Karpas-422 (cell line): Measurements from ENCODE around the gene SEMA3F. TPM values are rescaled to one million over a fixed set of nuclear protein-coding genes. Genes with fewer than 3 reads are reported as not detected.

ENCODE experiments used
- DNase-seq: peaks from one replicate; pipeline ENCODE4 v3.0.0-alpha.2; 2015
- H2AFZ ChIP-seq: fragments of 200-600 bp; sonication (generic); 2 replicates; pipeline ENCODE4 v1.6.1; 2014; ENCODE audit warnings: antibody characterized with exemption, low read length, mixed read lengths
- H3K27ac ChIP-seq: fragments of 200-600 bp; sonication (generic); 2 replicates; pipeline ENCODE4 v1.5.1; 2014; ENCODE audit warnings: mild to moderate bottlenecking, low read length, moderate library complexity
- H3K27me3 ChIP-seq: fragments of 200-600 bp; sonication (generic); 2 replicates; pipeline ENCODE4 v1.6.1; 2014; ENCODE audit warnings: low read length, mixed read lengths
- H3K36me3 ChIP-seq: fragments of 200-600 bp; sonication (generic); 2 replicates; pipeline ENCODE4 v1.6.1; 2014; ENCODE audit warnings: low read length, mixed read lengths; ENCODE audit not compliant: insufficient read depth
- H3K4me1 ChIP-seq: fragments of 200-600 bp; sonication (generic); 2 replicates; pipeline ENCODE4 v1.6.1; 2014; ENCODE audit warnings: mild to moderate bottlenecking, low read length, mixed read lengths
- H3K4me2 ChIP-seq: fragments of 200-600 bp; sonication (generic); 2 replicates; pipeline ENCODE4 v1.6.1; 2014; ENCODE audit warnings: low read length, low read depth, mild to moderate bottlenecking; ENCODE audit not compliant: poor library complexity, severe bottlenecking
- H3K4me3 ChIP-seq: fragments of 200-600 bp; sonication (generic); 2 replicates; pipeline ENCODE4 v1.5.1; 2014; ENCODE audit warnings: mild to moderate bottlenecking, antibody characterized with exemption, low read length, mixed read lengths
- H3K79me2 ChIP-seq: fragments of 200-600 bp; sonication (generic); 2 replicates; pipeline ENCODE4 v1.6.1; 2014; ENCODE audit warnings: mild to moderate bottlenecking, low read length, mixed read lengths
- H3K9ac ChIP-seq: fragments of 200-600 bp; sonication (generic); 2 replicates; pipeline ENCODE4 v1.6.0; 2014; ENCODE audit warnings: low read length
- H3K9me2 ChIP-seq: fragments of 200-600 bp; sonication (generic), shearing (Covaris generic); replicated peaks from 2 replicates; pipeline ENCODE4 v1.6.0; 2014; ENCODE audit warnings: mild to moderate bottlenecking, low read length, moderate library complexity; ENCODE audit not compliant: insufficient read depth
- H3K9me3 ChIP-seq: fragments of 300-700, 200-600 bp; sonication (generic); 2 replicates; pipeline ENCODE4 v1.6.1; 2014; ENCODE audit warnings: low read length, mixed read lengths
- H4K20me1 ChIP-seq: fragments of 200-600 bp; sonication (generic); 2 replicates; pipeline ENCODE4 v1.6.1; 2014; ENCODE audit warnings: mild to moderate bottlenecking, antibody characterized with exemption, low read length, low read depth; ENCODE audit not compliant: insufficient read depth
- total RNA-seq: library from RNA; depleted of rRNA; stranded (reverse); fragments of >200 nt; shearing (Covaris generic); gene quantifications from 2 replicates; pipeline ENCODE4 v1.2.3, GENCODE V29; 2014; ENCODE audit warnings: low replicate concordance

SEMA3F gene
- total RNA-seq, 1 experiment from 2014 or later, result not detected

- no peak for DNase-seq
- Histone ChIP-seq H3K9me3 (no peaks in the 10 kb centered on the region), H3K27me3 (no peaks in the 10 kb centered on the region), H3K36me3 (no peaks in the 10 kb centered on the region), H2AFZ (no peak overlapping the region), H3K79me2 (no peaks in the 10 kb centered on the region), H3K4me3 (no peak overlapping the region), H3K9me2 (no peaks in the 10 kb centered on the region), H3K9ac (no peak overlapping the region), H3K4me2 (no peak overlapping the region), H3K27ac (no peak overlapping the region), H4K20me1 (peaks cover 9% of the 10 kb centered on the region), H3K4me1 (peaks cover 5% of the 10 kb centered on the region)
These were observed 767 bp downstream of the SEMA3F start for GRCh38 chr3:50155891-50156290.

GRCh38 chr3:50156549-50157493 is 1.7 kb downstream of the SEMA3F start:
- Histone ChIP-seq H3K9me3 (no peaks in the 10 kb centered on the region), H2AFZ (no peak overlapping the region), H3K4me3 (no peak overlapping the region), H3K9me2 (no peaks in the 10 kb centered on the region), H3K9ac (no peak overlapping the region), H3K27ac (no peak overlapping the region), H4K20me1 (peaks cover 9% of the 10 kb centered on the region), H3K36me3 (no peaks in the 10 kb centered on the region), H3K4me1 (peaks cover 5% of the 10 kb centered on the region), H3K27me3 (no peaks in the 10 kb centered on the region), H3K4me2 (no peak overlapping the region), H3K79me2 (no peaks in the 10 kb centered on the region)
- no peak for DNase-seq

- H3K36me3 ChIP-seq, result no peaks in the 10 kb centered on the region
- DNase-seq, result no peak
- H3K4me3 ChIP-seq, result no peak overlapping the region
- H3K9ac ChIP-seq, result no peak overlapping the region
- no peaks in the 10 kb centered on the region for H3K9me3 ChIP-seq
- no peak overlapping the region for H3K4me2 ChIP-seq
- H3K4me1 ChIP-seq, result peaks cover 5% of the 10 kb centered on the region
- H2AFZ ChIP-seq, result no peak overlapping the region
- no peaks in the 10 kb centered on the region for H3K79me2 ChIP-seq
- H3K27me3 ChIP-seq, result no peaks in the 10 kb centered on the region
- H3K27ac ChIP-seq, result no peak overlapping the region
- H4K20me1 ChIP-seq, result peaks cover 9% of the 10 kb centered on the region
- no peaks in the 10 kb centered on the region for H3K9me2 ChIP-seq
These were observed 2.9 kb downstream of the SEMA3F start for GRCh38 chr3:50157827-50158529.

DNA sequence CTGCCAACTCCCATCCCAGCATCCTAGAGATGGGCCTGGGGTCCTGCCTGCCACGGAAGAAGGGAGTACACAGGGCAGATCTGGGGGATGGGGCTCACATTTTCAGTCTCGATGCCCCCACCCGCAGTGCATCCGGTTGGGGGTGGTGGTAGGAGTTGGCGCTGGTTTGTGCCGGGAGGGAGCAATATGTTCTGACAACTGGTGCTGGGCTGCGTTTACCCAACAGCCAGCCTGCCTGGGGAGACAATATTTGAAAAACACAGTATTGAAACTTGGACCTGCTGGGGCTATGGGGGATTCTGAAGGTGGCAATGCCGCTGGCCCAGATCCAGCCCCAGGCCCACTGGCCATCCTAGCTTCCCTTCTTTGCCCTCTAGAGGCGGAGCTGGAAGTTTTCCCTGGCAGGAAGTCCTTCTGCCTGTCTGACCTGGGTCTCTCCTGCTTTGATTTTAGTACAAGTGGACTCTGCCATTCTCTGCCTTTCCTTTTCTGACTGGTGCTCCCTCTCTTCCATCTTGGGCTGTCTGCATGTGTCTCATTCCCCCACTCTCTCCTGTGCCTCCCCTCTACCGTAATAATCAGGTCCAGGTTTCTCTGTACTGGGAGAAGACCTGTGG is 3.5 kb downstream of the SEMA3F start:
- no peak overlapping the region for H3K4me3 ChIP-seq
- H2AFZ ChIP-seq, result no peak overlapping the region
- H3K36me3 ChIP-seq, result no peaks in the 10 kb centered on the region
- no peak overlapping the region for H3K9ac ChIP-seq
- no peaks in the 10 kb centered on the region for H3K27me3 ChIP-seq
- H3K79me2 ChIP-seq, result no peaks in the 10 kb centered on the region
- no peak overlapping the region for H3K4me2 ChIP-seq
- peaks cover 5% of the 10 kb centered on the region for H3K4me1 ChIP-seq
- H3K9me2 ChIP-seq, result no peaks in the 10 kb centered on the region
- DNase-seq, result no peak
- peaks cover 9% of the 10 kb centered on the region for H4K20me1 ChIP-seq
- H3K9me3 ChIP-seq, result no peaks in the 10 kb centered on the region
- H3K27ac ChIP-seq, result no peak overlapping the region

DNA sequence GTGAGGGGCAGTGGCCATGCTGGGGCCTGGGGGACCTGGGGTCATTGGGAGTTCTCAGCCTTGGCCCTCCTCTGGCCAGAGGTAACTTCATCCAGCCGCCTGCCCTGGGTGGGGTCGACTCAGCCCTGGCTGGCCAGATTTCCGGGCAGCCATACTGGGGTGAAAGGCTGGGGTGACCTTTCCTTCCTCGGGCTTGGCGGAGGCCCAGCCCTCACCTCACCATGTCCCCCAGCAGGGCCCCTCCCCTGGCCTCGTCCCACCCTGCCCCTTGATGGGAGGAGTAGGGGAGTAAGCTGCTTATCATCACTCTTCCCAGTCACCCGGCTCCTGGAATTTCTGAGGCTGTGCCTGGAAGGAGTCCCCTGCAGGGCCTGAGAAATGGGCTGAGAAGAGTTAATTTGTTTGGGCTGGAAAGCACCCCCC is 5.4 kb downstream of the SEMA3F start:
- no peaks in the 10 kb centered on the region for H3K9me2 ChIP-seq
- H2AFZ ChIP-seq, result no peak overlapping the region
- peaks cover 8% of the 10 kb centered on the region for H4K20me1 ChIP-seq
- H3K4me2 ChIP-seq, result no peak overlapping the region
- H3K36me3 ChIP-seq, result no peaks in the 10 kb centered on the region
- no peak overlapping the region for H3K27ac ChIP-seq
- H3K9me3 ChIP-seq, result no peaks in the 10 kb centered on the region
- H3K79me2 ChIP-seq, result no peaks in the 10 kb centered on the region
- DNase-seq, result no peak
- H3K9ac ChIP-seq, result no peak overlapping the region
- H3K4me3 ChIP-seq, result no peak overlapping the region
- no peaks in the 10 kb centered on the region for H3K4me1 ChIP-seq
- no peaks in the 10 kb centered on the region for H3K27me3 ChIP-seq

- DNase-seq, result no peak
- Histone ChIP-seq H3K4me2 (no peak overlapping the region), H3K79me2 (no peaks in the 10 kb centered on the region), H3K9me2 (no peaks in the 10 kb centered on the region), H3K9ac (no peak overlapping the region), H3K4me3 (no peak overlapping the region), H3K4me1 (no peaks in the 10 kb centered on the region), H3K9me3 (no peaks in the 10 kb centered on the region), H2AFZ (no peak overlapping the region), H3K27ac (no peak overlapping the region), H3K36me3 (no peaks in the 10 kb centered on the region), H4K20me1 (peaks cover under 1% of the 10 kb centered on the region; the same call in 1 of the 2 replicates), H3K27me3 (no peaks in the 10 kb centered on the region)
These were observed 6.2 kb downstream of the SEMA3F start for GRCh38 chr3:50161320-50161719.

- no peak for DNase-seq
- H4K20me1 ChIP-seq, result no peaks in the 10 kb centered on the region
- H3K9ac ChIP-seq, result no peak overlapping the region
- no peak overlapping the region for H3K4me3 ChIP-seq
- no peaks in the 10 kb centered on the region for H3K9me2 ChIP-seq
- H3K27ac ChIP-seq, result no peak overlapping the region
- H3K36me3 ChIP-seq, result no peaks in the 10 kb centered on the region
- no peaks in the 10 kb centered on the region for H3K4me1 ChIP-seq
- H2AFZ ChIP-seq, result no peak overlapping the region
- H3K79me2 ChIP-seq, result no peaks in the 10 kb centered on the region
- H3K27me3 ChIP-seq, result no peaks in the 10 kb centered on the region
- H3K9me3 ChIP-seq, result no peaks in the 10 kb centered on the region
- no peak overlapping the region for H3K4me2 ChIP-seq
These were observed 7.1 kb downstream of the SEMA3F start for GRCh38 chr3:50162034-50162883.
